Stimulated activated CD8-positive, alpha-beta memory T cell treated with anti-CD3 and anti-CD28 coated beads, Interleukin-7, amount 100 ng/mL, for 1 hour (primary cell): ENCODE results near the gene CFAP298.

Experiments used
- DNase-seq, 2 donors: peaks; one replicate each; pipeline ENCODE4 v3.0.0-alpha.2; 2020; ENCODE audit warnings: low read depth in 2 of 2

Gene CFAP298

GRCh38 chr21:32599091-32599490 is 13.1 kb downstream of the CFAP298 start:
- DNase-seq: no peak

- no peak for DNase-seq
These were observed 15.0 kb downstream of the CFAP298 start for GRCh38 chr21:32597205-32597604.

GRCh38 chr21:32595431-32595830 is 16.7 kb downstream of the CFAP298 start:
- no peak for DNase-seq

GRCh38 chr21:32593690-32594089 is 18.5 kb downstream of the CFAP298 start:
- DNase-seq: no peak

- no peak for DNase-seq
These were observed 19.2 kb downstream of the CFAP298 start for GRCh38 chr21:32592929-32593502.

GRCh38 chr21:32590130-32590529 is 22.0 kb downstream of the CFAP298 start:
- no peak for DNase-seq

- no peak for DNase-seq
These were observed 24.5 kb downstream of the CFAP298 start for GRCh38 chr21:32587651-32588050.

- DNase-seq: no peak
These were observed 25.1 kb downstream of the CFAP298 start for GRCh38 chr21:32587120-32587519.

GRCh38 chr21:32585970-32586369 is 26.2 kb downstream of the CFAP298 start:
- no peak for DNase-seq

- no peak for DNase-seq
These were observed 27.0 kb downstream of the CFAP298 start, which contains the start of gene TCP10L for GRCh38 chr21:32585042-32585710. Gene TCP10L, minus strand, starts transcription at chr21:32585523. Its CDS starts 1,219 bp downstream, at chr21:32584304.

- DNase-seq: no peak
These were observed 27.7 kb downstream of the CFAP298 start for GRCh38 chr21:32584472-32584871.

GRCh38 chr21:32581732-32582131 is 30.4 kb downstream of the CFAP298 start:
- no peak for DNase-seq

GRCh38 chr21:32580949-32581348 is 31.2 kb downstream of the CFAP298 start:
- no peak for DNase-seq

GRCh38 chr21:32578107-32578691 is 34.0 kb downstream of the CFAP298 start:
- DNase-seq: no peak

- DNase-seq: no peak
These were observed 36.2 kb downstream of the CFAP298 start for GRCh38 chr21:32576011-32576410.

GRCh38 chr21:32574946-32575925 is 36.9 kb downstream of the CFAP298 start:
- no peak for DNase-seq

- DNase-seq: no peak
These were observed 39.4 kb downstream of the CFAP298 start for GRCh38 chr21:32572574-32573420.

GRCh38 chr21:32570456-32570855 is 41.7 kb downstream of the CFAP298 start:
- DNase-seq: no peak

- DNase-seq: peak; percentile 63 to 67
These were observed 42.6 kb downstream of the CFAP298 start for GRCh38 chr21:32569261-32570230.

GRCh38 chr21:32567626-32568025 is 44.6 kb downstream of the CFAP298 start:
- no peak for DNase-seq
